ENCODE results near the gene IL24. TPM values are rescaled to one million over a fixed set of nuclear protein-coding genes. Genes with fewer than 3 reads are reported as not detected.

IL24 gene
- total RNA-seq, 1 experiment from 2014 or later = not detected

DNA sequence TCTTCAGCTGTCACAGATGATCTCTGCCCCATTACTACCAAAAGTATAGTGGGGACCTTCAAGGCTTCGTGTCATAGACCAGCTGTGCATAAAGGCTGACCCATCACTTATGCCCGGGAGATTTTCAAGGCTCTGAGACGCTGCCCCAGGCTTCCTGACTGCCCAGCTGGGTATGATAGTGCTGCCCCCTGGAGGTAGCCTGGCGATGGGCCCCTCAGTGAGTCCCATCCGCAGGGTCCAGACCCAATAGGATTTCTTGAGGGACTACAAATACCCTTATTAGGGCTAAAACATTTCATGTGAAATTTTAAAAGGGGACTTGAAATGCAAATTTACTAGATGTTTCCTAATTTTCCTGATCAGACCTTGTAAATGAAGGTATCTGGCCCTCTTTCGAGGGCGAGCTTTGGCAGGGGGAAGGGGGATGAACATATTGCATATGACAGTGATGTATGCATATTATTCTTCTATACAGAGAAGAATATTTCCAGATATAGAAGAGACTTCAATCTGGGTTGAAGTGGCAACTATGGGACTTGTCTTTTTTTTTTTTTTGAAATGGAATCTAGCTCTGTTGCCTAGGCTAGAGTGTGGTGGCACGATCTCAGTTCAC, 36.2 kb downstream of the IL24 start:
- Histone ChIP-seq H3K9me2 (ENCODE audit: insufficient read depth) (no peaks in the 10 kb centered on the region), H3K4me2 (ENCODE audit: low read length) (no peak overlapping the region), H4K20me1 (ENCODE audit: insufficient read depth) (no peaks in the 10 kb centered on the region), H3K79me2 (ENCODE audit: insufficient read depth, low read length) (no peaks in the 10 kb centered on the region), H2AFZ (ENCODE audit: low read depth, low read length, poor library complexity, severe bottlenecking) (no peak overlapping the region), H3K27ac (ENCODE audit: low read depth, low read length) (no peak overlapping the region), H3K36me3 (ENCODE audit: control insufficient read depth in 1 of 2, insufficient read depth in 2 of 2, low read length in 2 of 2) (no peaks in the 10 kb centered on the region), H3K4me3 (replicated peaks in 1 of 2; ENCODE audit: low read depth in 1 of 2, low read length in 2 of 2) (no peak overlapping the region), H3K9me3 (ENCODE audit: control insufficient read depth in 1 of 2, insufficient read depth in 1 of 2, low read depth in 1 of 2, low read length in 2 of 2) (no peaks in the 10 kb centered on the region), H3K27me3 (ENCODE audit: insufficient read depth, low read length) (no peaks in the 10 kb centered on the region), H3K9ac (ENCODE audit: low read length) (no peak overlapping the region), H3K4me1 (ENCODE audit: control insufficient read depth in 1 of 2, insufficient read depth in 2 of 2, low read length in 2 of 2) (no peaks in the 10 kb centered on the region)
- ChIA-PET CTCF (interaction anchor here (0.8 to 3.2 kb wide), 10 partner anchors 8 to 325 kb away, joined by 3 to 15 read pairs (median 5); no protein-coding TSS in a partner anchor), RAD21 (ENCODE audit: low non-redundant PET in 1 of 2, low total read pairs in 2 of 2, uncharacterized antibody in 2 of 2, unreplicated experiment in 2 of 2) (no interaction called here), POLR2A (no interaction called here)
- ATAC-seq (peak; percentile 84), DNase-seq (ENCODE audit: low read depth, low spot score) (peak; percentile 34)
- no TSS peak for BruUV-seq (replicated peaks)
- intact Hi-C loops (cut with micrococcal nuclease) = no loop called here
- TF ChIP-seq RAD21 (IDR thresholded peaks at IDR 0.05; ENCODE audit: low read depth) (peak; percentile 61), CBX3 (IDR thresholded peaks at IDR 0.05; ENCODE audit: low read depth) (0 out of 2 replicates have a peak, but pooled peaks have one; percentile 34), TCF7L2 (IDR thresholded peaks at IDR 0.05; ENCODE audit: borderline replicate concordance, extremely low read depth, insufficient read depth, insufficient read length) (no peak)
- TF ChIP-seq, protein P1, sequence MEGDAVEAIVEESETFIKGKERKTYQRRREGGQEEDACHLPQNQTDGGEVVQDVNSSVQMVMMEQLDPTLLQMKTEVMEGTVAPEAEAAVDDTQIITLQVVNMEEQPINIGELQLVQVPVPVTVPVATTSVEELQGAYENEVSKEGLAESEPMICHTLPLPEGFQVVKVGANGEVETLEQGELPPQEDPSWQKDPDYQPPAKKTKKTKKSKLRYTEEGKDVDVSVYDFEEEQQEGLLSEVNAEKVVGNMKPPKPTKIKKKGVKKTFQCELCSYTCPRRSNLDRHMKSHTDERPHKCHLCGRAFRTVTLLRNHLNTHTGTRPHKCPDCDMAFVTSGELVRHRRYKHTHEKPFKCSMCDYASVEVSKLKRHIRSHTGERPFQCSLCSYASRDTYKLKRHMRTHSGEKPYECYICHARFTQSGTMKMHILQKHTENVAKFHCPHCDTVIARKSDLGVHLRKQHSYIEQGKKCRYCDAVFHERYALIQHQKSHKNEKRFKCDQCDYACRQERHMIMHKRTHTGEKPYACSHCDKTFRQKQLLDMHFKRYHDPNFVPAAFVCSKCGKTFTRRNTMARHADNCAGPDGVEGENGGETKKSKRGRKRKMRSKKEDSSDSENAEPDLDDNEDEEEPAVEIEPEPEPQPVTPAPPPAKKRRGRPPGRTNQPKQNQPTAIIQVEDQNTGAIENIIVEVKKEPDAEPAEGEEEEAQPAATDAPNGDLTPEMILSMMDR (IDR thresholded peaks at IDR 0.05 in 2 of 3, conservative IDR thresholded peaks at IDR 0.05 in 1 of 3; ENCODE audit: borderline replicate concordance in 1 of 3, insufficient read depth in 1 of 3, low read depth in 2 of 3, low read length in 2 of 3) = peak; percentile 64 to 93 (median 87); a peak in 5 of 6 replicates

DNA sequence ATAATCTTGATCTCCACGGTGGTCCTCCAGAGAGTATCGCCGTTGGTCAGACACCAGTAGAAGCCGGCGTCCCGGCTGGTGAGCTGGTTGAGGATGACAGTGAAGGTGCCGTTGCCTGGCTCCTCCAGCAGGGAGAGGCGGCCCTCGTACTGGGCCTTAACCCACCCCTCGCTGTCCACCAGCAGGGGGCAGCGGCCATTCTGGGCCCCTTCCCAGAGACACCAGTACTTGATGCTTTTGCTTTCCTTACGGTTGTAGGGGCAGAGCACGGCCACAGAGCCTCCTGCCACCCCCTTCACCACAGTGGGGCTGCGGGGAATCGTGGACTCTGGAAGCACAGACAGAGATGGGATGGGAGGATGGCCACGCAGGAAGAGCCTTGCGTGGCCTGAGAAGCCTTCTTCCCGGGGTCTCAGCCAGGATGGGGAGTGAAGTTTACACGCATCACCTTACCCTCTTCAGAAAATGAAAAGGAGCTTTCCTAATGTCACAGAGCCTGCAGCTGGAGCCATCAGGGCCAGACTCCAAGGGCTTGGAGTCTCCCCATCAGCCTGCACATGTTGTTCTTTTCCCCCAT, 38.3 kb downstream of the IL24 start:
- H3K9me3 ChIP-seq (ENCODE audit: control insufficient read depth in 1 of 2, insufficient read depth in 1 of 2, low read depth in 1 of 2, low read length in 2 of 2) = no peaks in the 10 kb centered on the region
- TF ChIP-seq, protein P1 (IDR thresholded peaks at IDR 0.05 in 2 of 3, conservative IDR thresholded peaks at IDR 0.05 in 1 of 3; ENCODE audit: borderline replicate concordance in 1 of 3, insufficient read depth in 1 of 3, low read depth in 2 of 3, low read length in 2 of 3) = peak; percentile 77 to 90 (median 87)
- TF ChIP-seq SRF (IDR thresholded peaks at IDR 0.05; ENCODE audit: low read depth) (no peak), RAD21 (IDR thresholded peaks at IDR 0.05; ENCODE audit: low read depth) (peak; percentile 47)
- H3K79me2 ChIP-seq (ENCODE audit: insufficient read depth, low read length) = no peaks in the 10 kb centered on the region
- no TSS peak for BruUV-seq (replicated peaks)
- H3K36me3 ChIP-seq (ENCODE audit: control insufficient read depth in 1 of 2, insufficient read depth in 2 of 2, low read length in 2 of 2) = no peaks in the 10 kb centered on the region
- H3K4me1 ChIP-seq (ENCODE audit: control insufficient read depth in 1 of 2, insufficient read depth in 2 of 2, low read length in 2 of 2) = no peaks in the 10 kb centered on the region
- H3K9ac ChIP-seq (ENCODE audit: low read length) = no peak overlapping the region
- H3K27ac ChIP-seq (ENCODE audit: low read depth, low read length) = no peak overlapping the region
- H4K20me1 ChIP-seq (ENCODE audit: insufficient read depth) = no peaks in the 10 kb centered on the region
- no peaks in the 10 kb centered on the region for H3K27me3 ChIP-seq (ENCODE audit: insufficient read depth, low read length)
- DNase-seq (ENCODE audit: low read depth, low spot score) (no peak), ATAC-seq (peak; percentile 84)
- POLR2A ChIA-PET = no interaction called here
- no peaks in the 10 kb centered on the region for H3K9me2 ChIP-seq (ENCODE audit: insufficient read depth)
- CTCF ChIA-PET = interaction anchor here (1.0 to 2.5 kb wide), 7 partner anchors 9 to 46 kb away, joined by 3 to 14 read pairs (median 6); partner anchors contain the start of gene PIGR
- RAD21 ChIA-PET (ENCODE audit: low non-redundant PET in 1 of 2, low total read pairs in 2 of 2, uncharacterized antibody in 2 of 2, unreplicated experiment in 2 of 2) = interaction anchor here in 1 of 2 experiments (0.8 kb wide), 1 partner anchor 47 kb away, joined by 3 read pairs; no protein-coding TSS in a partner anchor
- no peak overlapping the region for H3K4me3 ChIP-seq (replicated peaks in 1 of 2; ENCODE audit: low read depth in 1 of 2, low read length in 2 of 2)
- intact Hi-C loops (cut with micrococcal nuclease) = no loop called here
- no peak overlapping the region for H2AFZ ChIP-seq (ENCODE audit: low read depth, low read length, poor library complexity, severe bottlenecking)
- H3K4me2 ChIP-seq (ENCODE audit: low read length) = no peak overlapping the region
